Measurements from ENCODE around the gene PDE11A.
A peak's percentile ranks its signal among the peaks of the same experiment; 100 is the strongest.

Gene PDE11A

DNA sequence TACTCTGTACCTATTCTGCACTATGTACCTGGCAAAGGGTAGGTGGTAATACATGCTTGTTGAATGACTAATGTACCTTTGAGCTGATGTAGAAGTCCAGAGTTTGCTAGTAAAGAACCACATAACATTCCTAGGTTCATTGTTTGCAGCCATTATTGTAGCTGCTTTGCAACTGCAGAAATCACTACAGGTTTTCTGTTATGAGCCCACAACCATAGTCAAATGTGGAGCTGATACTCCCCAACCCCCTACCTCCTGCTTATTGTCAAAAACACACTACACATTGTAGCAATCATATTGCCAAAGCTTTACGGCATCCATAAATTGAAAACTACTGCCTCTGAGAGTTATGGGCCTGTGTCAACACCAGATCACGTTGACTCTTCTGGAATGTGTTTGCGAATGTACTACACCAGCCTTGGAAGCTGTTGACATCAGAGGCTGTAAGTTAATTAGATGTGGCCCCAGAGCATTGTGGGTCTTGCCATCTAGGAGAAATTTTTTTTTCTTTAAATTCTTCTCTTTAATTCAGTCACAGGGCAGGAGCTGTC is 493.0 kb downstream of the PDE11A start:
- H3K9ac ChIP-seq (ENCODE audit: low read length), result no peak overlapping the region
- H3K4me1 ChIP-seq (ENCODE audit: insufficient read depth, low read length), result peaks cover 26% of the 10 kb centered on the region
- H3K9me3 ChIP-seq (ENCODE audit: low read length), result no peaks in the 10 kb centered on the region
- no peak overlapping the region for H3K4me3 ChIP-seq (ENCODE audit: low read depth in 1 of 2, low read length in 2 of 2)
- no peaks in the 10 kb centered on the region for H3K27me3 ChIP-seq (ENCODE audit: control insufficient read depth in 1 of 2, insufficient read depth in 2 of 2, low read length in 2 of 2)
- no peaks in the 10 kb centered on the region for H3K36me3 ChIP-seq (ENCODE audit: insufficient read depth, low read length)
- peak overlapping the region; percentile 27 for H3K27ac ChIP-seq (ENCODE audit: low read depth, low read length)

DNA sequence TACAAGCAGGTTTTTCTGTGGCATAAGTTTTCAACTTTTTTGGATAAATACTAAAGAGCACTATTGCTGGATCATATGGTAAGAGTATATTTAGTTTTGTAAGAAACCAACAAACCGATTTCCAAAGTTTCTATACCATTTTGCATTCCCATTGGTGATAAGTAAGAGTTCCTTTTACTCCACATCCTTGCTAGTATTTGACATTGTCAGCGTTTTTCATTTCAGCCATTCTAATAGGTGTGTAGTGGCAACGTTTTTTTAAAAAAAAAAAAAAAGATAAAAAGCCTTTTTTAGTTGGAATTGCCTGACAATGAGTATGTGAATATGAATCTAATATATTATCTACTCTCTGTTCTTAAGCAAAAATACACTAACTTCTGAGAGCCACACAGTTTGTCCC is 494.1 kb downstream of the PDE11A start:
- H3K4me1 ChIP-seq (ENCODE audit: insufficient read depth, low read length), result peaks cover 26% of the 10 kb centered on the region
- H3K27ac ChIP-seq (ENCODE audit: low read depth, low read length), result no peak overlapping the region
- no peaks in the 10 kb centered on the region for H3K36me3 ChIP-seq (ENCODE audit: insufficient read depth, low read length)
- no peaks in the 10 kb centered on the region for H3K9me3 ChIP-seq (ENCODE audit: low read length)
- no peaks in the 10 kb centered on the region for H3K27me3 ChIP-seq (ENCODE audit: control insufficient read depth in 1 of 2, insufficient read depth in 2 of 2, low read length in 2 of 2)
- H3K9ac ChIP-seq (ENCODE audit: low read length), result no peak overlapping the region
- no peak overlapping the region for H3K4me3 ChIP-seq (ENCODE audit: low read depth in 1 of 2, low read length in 2 of 2)

GRCh38 chr2:177577075-177577474 is 495.5 kb downstream of the PDE11A start:
- no peak overlapping the region for H3K9ac ChIP-seq (ENCODE audit: low read length)
- no peak overlapping the region for H3K4me3 ChIP-seq (ENCODE audit: low read depth in 1 of 2, low read length in 2 of 2)
- H3K27ac ChIP-seq (ENCODE audit: low read depth, low read length), result no peak overlapping the region
- no peaks in the 10 kb centered on the region for H3K9me3 ChIP-seq (ENCODE audit: low read length)
- no peaks in the 10 kb centered on the region for H3K27me3 ChIP-seq (ENCODE audit: control insufficient read depth in 1 of 2, insufficient read depth in 2 of 2, low read length in 2 of 2)
- peaks cover 39% of the 10 kb centered on the region for H3K4me1 ChIP-seq (ENCODE audit: insufficient read depth, low read length)
- no peaks in the 10 kb centered on the region for H3K36me3 ChIP-seq (ENCODE audit: insufficient read depth, low read length)

- Histone ChIP-seq H3K4me1 (ENCODE audit: insufficient read depth, low read length) (peaks cover 44% of the 10 kb centered on the region), H3K27ac (ENCODE audit: low read depth, low read length) (no peak overlapping the region), H3K4me3 (ENCODE audit: low read depth in 1 of 2, low read length in 2 of 2) (no peak overlapping the region), H3K9me3 (ENCODE audit: low read length) (no peaks in the 10 kb centered on the region), H3K36me3 (ENCODE audit: insufficient read depth, low read length) (no peaks in the 10 kb centered on the region), H3K9ac (ENCODE audit: low read length) (no peak overlapping the region), H3K27me3 (ENCODE audit: control insufficient read depth in 1 of 2, insufficient read depth in 2 of 2, low read length in 2 of 2) (no peaks in the 10 kb centered on the region)
Measured at GRCh38 chr2:177575358-177575757, 497.2 kb downstream of the PDE11A start.

DNA sequence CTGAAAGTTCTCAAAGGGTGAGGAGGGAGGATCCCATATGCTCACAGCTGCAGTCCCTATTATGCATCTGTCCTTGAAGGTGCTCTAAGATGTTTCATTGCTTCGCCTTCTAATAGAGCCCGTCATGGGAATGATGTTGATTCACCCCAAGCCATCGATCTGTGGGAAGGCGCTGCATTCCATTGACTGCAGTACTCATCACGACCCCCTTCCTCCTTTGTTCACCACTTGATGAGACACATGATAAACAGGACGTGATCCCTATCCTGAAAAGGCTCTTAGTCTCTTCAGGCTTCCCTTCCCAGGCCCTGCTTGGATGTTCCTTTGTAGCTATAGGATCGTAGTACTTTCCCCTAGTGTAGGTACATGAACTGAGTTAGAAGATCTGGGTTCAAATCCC is 498.2 kb downstream of the PDE11A start:
- Histone ChIP-seq H3K4me1 (ENCODE audit: insufficient read depth, low read length) (peaks cover 34% of the 10 kb centered on the region), H3K9me3 (ENCODE audit: low read length) (no peaks in the 10 kb centered on the region), H3K4me3 (ENCODE audit: low read depth in 1 of 2, low read length in 2 of 2) (no peak overlapping the region), H3K36me3 (ENCODE audit: insufficient read depth, low read length) (no peaks in the 10 kb centered on the region), H3K9ac (ENCODE audit: low read length) (no peak overlapping the region), H3K27ac (ENCODE audit: low read depth, low read length) (peak overlapping the region; percentile 48), H3K27me3 (ENCODE audit: control insufficient read depth in 1 of 2, insufficient read depth in 2 of 2, low read length in 2 of 2) (no peaks in the 10 kb centered on the region)

All from muscle layer of colon (tissue), 2 donors.